Progenitor cell of endocrine pancreas (in vitro differentiated cells): ENCODE results near the gene ACVR1C. TPM values are rescaled to one million over a fixed set of nuclear protein-coding genes. Genes with fewer than 3 reads are reported as not detected.
A peak's percentile ranks its signal among the peaks of the same experiment; 100 is the strongest.

Experiments
- DNase-seq: peaks from one replicate; pipeline ENCODE4 v3.0.0; 2021; ENCODE audit warnings: low spot score; ENCODE audit not compliant: unreplicated experiment
- H3K27ac Mint-ChIP-seq: 2 replicates; pipeline ENCODE4 v1.8.0; 2021; ENCODE audit warnings: mild to moderate bottlenecking, moderate library complexity, mixed read lengths
- H3K27me3 Mint-ChIP-seq: 2 replicates; pipeline ENCODE4 v1.8.0; 2021; ENCODE audit warnings: mixed read lengths
- H3K36me3 Mint-ChIP-seq: 2 replicates; pipeline ENCODE4 v1.8.0; 2022; ENCODE audit warnings: mixed read lengths; ENCODE audit not compliant: insufficient read depth
- H3K4me1 Mint-ChIP-seq: 2 replicates; pipeline ENCODE4 v1.8.0; 2021; ENCODE audit warnings: low read depth, mixed read lengths
- H3K4me3 Mint-ChIP-seq: 2 replicates; pipeline ENCODE4 v1.8.0; 2021; ENCODE audit warnings: low read depth, mild to moderate bottlenecking, moderate library complexity, mixed read lengths
- H3K9me3 Mint-ChIP-seq: 2 replicates; pipeline ENCODE4 v1.8.0; 2021; ENCODE audit warnings: low read depth, mixed read lengths
- total RNA-seq: library from RNA; stranded (reverse); gene quantifications from 2 replicates; pipeline ENCODE4 v1.2.1, GENCODE V29; 2021
- TF ChIP-seq, protein P1 (sequence below): fragments of 200-600 bp; sonication (generic); IDR thresholded peaks from one replicate; pipeline ENCODE4 v1.5.0; 2021; ENCODE audit warnings: antibody characterized with exemption, mild to moderate bottlenecking; ENCODE audit not compliant: unreplicated experiment

ACVR1C gene
- total RNA-seq, 1 donor from 2014 or later = 2.4 TPM

DNA sequence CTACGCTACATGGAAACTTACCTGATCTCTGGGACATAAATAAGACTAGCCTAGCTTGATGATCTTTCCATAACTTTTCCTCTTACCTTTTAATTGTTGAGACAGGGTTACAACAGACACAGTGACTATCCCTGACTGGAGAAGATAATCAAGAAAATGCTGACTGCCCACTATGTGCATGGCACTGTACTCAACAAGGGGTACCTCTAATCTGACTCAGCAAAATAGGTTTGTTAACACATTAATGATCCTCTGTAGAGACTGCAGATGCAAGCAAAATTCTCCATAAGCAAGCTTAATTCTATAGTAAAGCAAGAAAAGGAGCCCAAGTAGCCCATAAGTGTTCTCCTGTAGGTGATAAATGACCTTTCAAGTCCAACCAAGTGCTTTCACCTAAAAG lies 25.5 kb downstream of the ACVR1C start:
- DNase-seq = no peak
- H3K27me3 Mint-ChIP-seq = peaks cover 28% of the 10 kb centered on the region
- H3K9me3 Mint-ChIP-seq = no peaks in the 10 kb centered on the region
- H3K27ac Mint-ChIP-seq = no peak overlapping the region
- no peaks in the 10 kb centered on the region for H3K36me3 Mint-ChIP-seq
- H3K4me1 Mint-ChIP-seq = peaks cover 7% of the 10 kb centered on the region
- no peak overlapping the region for H3K4me3 Mint-ChIP-seq
- TF ChIP-seq, protein P1, sequence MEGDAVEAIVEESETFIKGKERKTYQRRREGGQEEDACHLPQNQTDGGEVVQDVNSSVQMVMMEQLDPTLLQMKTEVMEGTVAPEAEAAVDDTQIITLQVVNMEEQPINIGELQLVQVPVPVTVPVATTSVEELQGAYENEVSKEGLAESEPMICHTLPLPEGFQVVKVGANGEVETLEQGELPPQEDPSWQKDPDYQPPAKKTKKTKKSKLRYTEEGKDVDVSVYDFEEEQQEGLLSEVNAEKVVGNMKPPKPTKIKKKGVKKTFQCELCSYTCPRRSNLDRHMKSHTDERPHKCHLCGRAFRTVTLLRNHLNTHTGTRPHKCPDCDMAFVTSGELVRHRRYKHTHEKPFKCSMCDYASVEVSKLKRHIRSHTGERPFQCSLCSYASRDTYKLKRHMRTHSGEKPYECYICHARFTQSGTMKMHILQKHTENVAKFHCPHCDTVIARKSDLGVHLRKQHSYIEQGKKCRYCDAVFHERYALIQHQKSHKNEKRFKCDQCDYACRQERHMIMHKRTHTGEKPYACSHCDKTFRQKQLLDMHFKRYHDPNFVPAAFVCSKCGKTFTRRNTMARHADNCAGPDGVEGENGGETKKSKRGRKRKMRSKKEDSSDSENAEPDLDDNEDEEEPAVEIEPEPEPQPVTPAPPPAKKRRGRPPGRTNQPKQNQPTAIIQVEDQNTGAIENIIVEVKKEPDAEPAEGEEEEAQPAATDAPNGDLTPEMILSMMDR = no peak

DNA sequence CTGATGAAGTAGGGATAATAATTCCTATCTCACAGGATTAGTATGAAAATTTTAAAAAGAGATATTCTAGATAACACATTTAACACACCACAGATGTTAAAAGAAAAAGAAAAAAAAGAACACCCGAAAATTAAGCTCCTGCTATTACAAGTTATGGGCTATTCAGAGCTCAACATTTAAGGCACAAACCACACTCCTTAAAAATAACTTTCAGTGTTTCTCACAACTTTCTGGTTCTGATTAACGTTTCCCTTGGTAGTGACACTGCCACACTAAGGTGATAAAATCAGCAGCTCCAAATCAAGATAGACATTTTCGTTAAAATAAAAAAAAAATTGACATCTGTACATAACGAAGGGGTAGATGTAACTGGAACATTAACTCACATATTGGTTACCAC lies 26.9 kb downstream of the ACVR1C start:
- Mint-ChIP-seq H3K4me3 (no peak overlapping the region), H3K4me1 (peaks cover 7% of the 10 kb centered on the region), H3K9me3 (no peaks in the 10 kb centered on the region), H3K36me3 (no peaks in the 10 kb centered on the region), H3K27me3 (peaks cover 25% of the 10 kb centered on the region), H3K27ac (no peak overlapping the region)
- TF ChIP-seq, protein P1 = no peak
- no peak for DNase-seq

DNA sequence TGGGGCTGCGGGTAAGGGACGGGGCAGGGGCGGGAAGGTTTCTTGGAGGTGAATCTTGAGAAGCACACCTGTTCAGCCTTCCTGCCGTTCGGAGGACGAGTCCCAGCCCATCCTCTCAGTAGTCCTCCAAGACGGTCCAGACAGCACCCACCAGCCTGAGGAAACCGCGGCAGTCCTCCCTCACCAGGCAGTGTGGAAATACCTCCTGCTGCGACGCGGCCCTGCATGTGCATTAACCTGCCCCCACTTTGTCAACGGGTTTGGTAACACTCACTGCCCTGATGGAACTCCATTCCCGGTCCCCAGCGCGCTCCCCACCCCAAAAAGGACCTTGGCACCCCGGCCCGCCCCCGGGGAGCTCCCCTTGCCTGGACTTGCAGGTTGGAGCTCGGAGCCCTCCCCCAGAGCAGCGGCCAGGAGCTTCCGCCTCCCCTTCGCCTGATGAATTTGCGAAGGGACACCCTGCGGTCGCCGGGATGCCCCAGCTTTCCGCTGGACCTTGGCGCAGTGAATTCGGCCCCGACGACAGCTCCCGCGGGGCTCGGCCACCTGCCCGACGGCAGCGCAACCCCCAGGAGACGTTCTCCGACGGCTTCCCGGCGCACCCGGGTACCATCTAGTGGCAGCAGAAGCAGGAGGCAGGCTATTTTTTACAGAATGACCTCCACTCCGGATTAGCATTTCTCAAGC lies 31.5 kb downstream of the ACVR1C start:
- Mint-ChIP-seq H3K27me3 (peaks cover 30% of the 10 kb centered on the region), H3K27ac (peak overlapping the region; percentile 64), H3K4me3 (no peak overlapping the region), H3K36me3 (no peaks in the 10 kb centered on the region), H3K4me1 (no peaks in the 10 kb centered on the region), H3K9me3 (no peaks in the 10 kb centered on the region)
- DNase-seq = peak; percentile 16
- TF ChIP-seq, protein P1 = peak; percentile 65

DNA sequence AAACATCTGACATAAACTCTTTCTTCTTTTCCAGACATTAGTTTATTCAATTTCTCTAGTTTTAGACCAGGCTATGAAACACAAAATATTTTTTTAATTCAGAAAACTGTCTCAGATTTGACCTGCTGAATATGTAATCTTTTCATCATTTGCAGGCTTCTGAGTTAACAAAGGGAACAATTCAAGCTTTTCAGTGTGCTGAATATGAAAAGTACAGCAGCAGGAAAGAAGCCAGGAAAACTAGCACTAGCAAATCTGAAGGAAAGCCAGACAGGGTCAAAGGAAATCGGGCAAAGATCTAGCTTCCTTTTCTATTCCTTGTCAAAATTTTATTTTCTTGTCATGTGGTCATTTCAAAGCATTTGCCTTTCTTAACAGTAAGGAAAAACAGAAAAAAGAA lies 35.3 kb downstream of the ACVR1C start:
- DNase-seq = no peak
- no peak overlapping the region for H3K4me3 Mint-ChIP-seq
- TF ChIP-seq, protein P1 = no peak
- H3K36me3 Mint-ChIP-seq = no peaks in the 10 kb centered on the region
- H3K27me3 Mint-ChIP-seq = peaks cover 27% of the 10 kb centered on the region
- H3K9me3 Mint-ChIP-seq = no peaks in the 10 kb centered on the region
- no peak overlapping the region for H3K27ac Mint-ChIP-seq
- no peaks in the 10 kb centered on the region for H3K4me1 Mint-ChIP-seq

- H3K9me3 Mint-ChIP-seq = no peaks in the 10 kb centered on the region
- DNase-seq = no peak
- no peaks in the 10 kb centered on the region for H3K36me3 Mint-ChIP-seq
- H3K27me3 Mint-ChIP-seq = peaks cover 27% of the 10 kb centered on the region
- H3K4me1 Mint-ChIP-seq = no peaks in the 10 kb centered on the region
- TF ChIP-seq, protein P1 = peak; percentile 27
- no peak overlapping the region for H3K27ac Mint-ChIP-seq
- H3K4me3 Mint-ChIP-seq = no peak overlapping the region
Measured at GRCh38 chr2:157592948-157593347, 35.7 kb downstream of the ACVR1C start.
